HCT116 (cell line): ENCODE data around the gene HRC. TPM values are rescaled to one million over a fixed set of nuclear protein-coding genes. Genes with fewer than 3 reads are reported as not detected.

Experiments
- ATAC-seq: fragments of 200-7000 bp; cut with Tn5 transposase; 2 replicates; pipeline ENCODE4 v1.9.1; 2020; ENCODE audit warnings: mild to moderate bottlenecking, moderate library complexity
- BruUV-seq: library from RNA; stranded (reverse); fragments of 400-500 nt; replicated peaks from 2 replicates; lab custom pipeline; 2021; lab: Mats Ljungman, UMichigan
- CTCF ChIA-PET: fragments of 300-600 bp; sonication (Branson Sonifier 250); formaldehyde crosslinking; loops from one replicate; lab custom pipeline; 2021; ENCODE audit warnings: antibody characterized with exemption; lab: Charles Lee
- POLR2A ChIA-PET: fragments of 300-600, 350-600 bp; sonication (Branson Sonifier 250); formaldehyde crosslinking; loops from one replicate; lab custom pipeline; 2021; ENCODE audit warnings: antibody characterized with exemption; lab: Charles Lee
- RAD21 ChIA-PET, 2 experiments: fragments of 300-600 bp; sonication (Branson Sonifier 250); formaldehyde crosslinking; loops; one replicate each; lab custom pipeline; 2023; ENCODE audit warnings: low total read pairs in 2 of 2; ENCODE audit not compliant: uncharacterized antibody in 2 of 2, unreplicated experiment in 2 of 2, low non-redundant PET in 1 of 2; lab: Charles Lee
- DNase-seq: peaks from one replicate; pipeline ENCODE4 v3.0.0-alpha.2; 2010; ENCODE audit warnings: low read depth, low spot score
- H2AFZ ChIP-seq: fragments of 200-600 bp; shearing (Covaris generic), sonication (generic); 2 replicates; pipeline ENCODE4 v1.6.1; 2017; ENCODE audit warnings: low read depth, mixed run types, mixed read lengths, antibody characterized with exemption, low read length; ENCODE audit not compliant: poor library complexity, severe bottlenecking
- H3K27ac ChIP-seq: 2 replicates; pipeline ENCODE4 v1.5.1; 2012; ENCODE audit warnings: low read depth, low read length
- H3K27me3 ChIP-seq: fragments of 200-600 bp; sonication (generic); 2 replicates; pipeline ENCODE4 v1.6.1; 2016; ENCODE audit warnings: mixed run types, low read length, mixed read lengths; ENCODE audit not compliant: insufficient read depth
- H3K36me3 ChIP-seq, 2 experiments: fragments of 200-500 bp in 1 of 2; fragments of 200-600 bp in 1 of 2; sonication (Bioruptor generic) in 1 of 2; sonication (generic) in 1 of 2; 2 replicates each; pipeline versions ENCODE4 v1.5.1 to v1.6.1; 2014 to 2016; ENCODE audit warnings: low read length in 2 of 2, inconsistent platforms in 1 of 2, mixed read lengths in 1 of 2, mixed run types in 1 of 2; ENCODE audit not compliant: insufficient read depth in 2 of 2, control insufficient read depth in 1 of 2
- H3K4me1 ChIP-seq, 2 experiments: fragments of 200-600 bp in 1 of 2; sonication (generic) in 1 of 2; 2 replicates each; pipeline versions ENCODE4 v1.5.1 to v1.6.1; 2012 to 2017; ENCODE audit warnings: low read length in 2 of 2, inconsistent platforms in 1 of 2, mild to moderate bottlenecking in 1 of 2, mixed read lengths in 1 of 2, mixed run types in 1 of 2, moderate library complexity in 1 of 2; ENCODE audit not compliant: insufficient read depth in 2 of 2, control insufficient read depth in 1 of 2
- H3K4me2 ChIP-seq: fragments of 200-600 bp; sonication (generic); 2 replicates; pipeline ENCODE4 v1.6.1; 2017; ENCODE audit warnings: mixed run types, low read length, mixed read lengths
- H3K4me3 ChIP-seq, 2 experiments: fragments of 200-600 bp in 1 of 2; sonication (generic) in 1 of 2; replicated peaks in 1 of 2; 2 replicates each; pipeline ENCODE4 v1.5.1; 2011 to 2016; ENCODE audit warnings: low read length in 2 of 2, control low read depth in 1 of 2, low read depth in 1 of 2, mild to moderate bottlenecking in 1 of 2, mixed read lengths in 1 of 2, mixed run types in 1 of 2
- H3K79me2 ChIP-seq: fragments of 200-600 bp; sonication (generic); 2 replicates; pipeline ENCODE4 v1.6.1; 2017; ENCODE audit warnings: mild to moderate bottlenecking, mixed run types, low read length, moderate library complexity, mixed read lengths; ENCODE audit not compliant: insufficient read depth
- H3K9ac ChIP-seq: fragments of 200-600 bp; sonication (generic); 2 replicates; pipeline ENCODE4 v1.6.1; 2016; ENCODE audit warnings: low read length, mixed read lengths
- H3K9me2 ChIP-seq: fragments of 200-600 bp; sonication (generic), shearing (Covaris generic); 2 replicates; pipeline ENCODE4 v1.6.1; 2017; ENCODE audit warnings: mixed run types, mild to moderate bottlenecking, moderate library complexity; ENCODE audit not compliant: insufficient read depth
- H3K9me3 ChIP-seq, 2 experiments: fragments of 200-500 bp in 1 of 2; fragments of 200-600 bp in 1 of 2; sonication (Bioruptor generic) in 1 of 2; sonication (generic) in 1 of 2; 2 replicates each; pipeline ENCODE4 v1.6.1; 2014 to 2017; ENCODE audit warnings: low read length in 2 of 2, mixed read lengths in 2 of 2, inconsistent platforms in 1 of 2, low read depth in 1 of 2, mild to moderate bottlenecking in 1 of 2, mixed run types in 1 of 2, moderate library complexity in 1 of 2; ENCODE audit not compliant: control insufficient read depth in 1 of 2, insufficient read depth in 1 of 2
- H4K20me1 ChIP-seq: fragments of 200-600 bp; sonication (generic), shearing (Covaris generic); 2 replicates; pipeline ENCODE4 v1.6.1; 2017; ENCODE audit warnings: mixed run types, mild to moderate bottlenecking, moderate library complexity; ENCODE audit not compliant: insufficient read depth
- ATF3 ChIP-seq: IDR thresholded peaks from 2 replicates; pipeline ENCODE4 v1.6.1; 2012
- EGR1 ChIP-seq: IDR thresholded peaks from 2 replicates; pipeline ENCODE4 v1.6.1; 2012; ENCODE audit warnings: low read depth
- FOSL1 ChIP-seq: IDR thresholded peaks from 2 replicates; pipeline ENCODE4 v1.6.1; 2012; ENCODE audit warnings: low read depth
- JUND ChIP-seq: IDR thresholded peaks from 2 replicates; pipeline ENCODE4 v1.6.1; 2012
- RAD21 ChIP-seq: IDR thresholded peaks from 2 replicates; pipeline ENCODE4 v1.6.1; 2012; ENCODE audit warnings: low read depth, mild to moderate bottlenecking
- SIN3A ChIP-seq: IDR thresholded peaks from 2 replicates; pipeline ENCODE4 v1.6.1; 2012; ENCODE audit warnings: low read depth
- intact Hi-C: fragments of 100-400 bp; cut with micrococcal nuclease; formaldehyde crosslinking; loops from 2 replicates; pipeline ENCODE4 v1.10.0; 2022
- total RNA-seq: library from RNA; stranded (reverse); gene quantifications from one replicate; pipeline ENCODE4 v1.2.1, GENCODE V29; 2021; ENCODE audit not compliant: unreplicated experiment

Gene HRC
- total RNA-seq, 1 experiment from 2014 or later: not detected

- H4K20me1 ChIP-seq: no peaks in the 10 kb centered on the region
- no peaks in the 10 kb centered on the region for H3K79me2 ChIP-seq
- TF ChIP-seq FOSL1 (no peak), EGR1 (no peak)
- no peaks in the 10 kb centered on the region for H3K27me3 ChIP-seq
- peaks cover 8 to 18% of the 10 kb centered on the region in 2 experiments for H3K4me1 ChIP-seq
- CTCF ChIA-PET: no interaction called here
- intact Hi-C loops: no loop called here
- H3K36me3 ChIP-seq: no peaks in the 10 kb centered on the region
- H3K9me3 ChIP-seq: no peaks in the 10 kb centered on the region
- POLR2A ChIA-PET: no interaction called here
- no peak for DNase-seq
- no peak overlapping the region for H2AFZ ChIP-seq
- RAD21 ChIA-PET: no interaction called here
- H3K9me2 ChIP-seq: no peaks in the 10 kb centered on the region
- no peak overlapping the region for H3K9ac ChIP-seq
- no peak overlapping the region for H3K27ac ChIP-seq
- no peak overlapping the region for H3K4me2 ChIP-seq
- BruUV-seq: no TSS peak
- ATAC-seq: peak; percentile 48
- no peak overlapping the region for H3K4me3 ChIP-seq
Observed at GRCh38 chr19:49142866-49143335, 12.3 kb downstream of the HRC start.

- ChIA-PET POLR2A (no interaction called here), CTCF (no interaction called here), RAD21 (no interaction called here)
- Histone ChIP-seq H3K27ac (no peak overlapping the region), H3K27me3 (no peaks in the 10 kb centered on the region), H3K9me3 (no peaks in the 10 kb centered on the region), H3K79me2 (no peaks in the 10 kb centered on the region), H2AFZ (no peak overlapping the region), H3K36me3 (no peaks in the 10 kb centered on the region), H3K9ac (no peak overlapping the region), H3K4me3 (no peak overlapping the region), H3K4me1 (peaks cover 7 to 13% of the 10 kb centered on the region in 2 experiments), H3K4me2 (no peak overlapping the region), H3K9me2 (no peaks in the 10 kb centered on the region), H4K20me1 (no peaks in the 10 kb centered on the region)
- ATAC-seq (no peak), DNase-seq (no peak)
- TF ChIP-seq JUND (no peak), ATF3 (no peak), RAD21 (no peak), SIN3A (no peak)
- no TSS peak for BruUV-seq
- intact Hi-C loops: no loop called here
Observed at GRCh38 chr19:49141352-49141751, 13.8 kb downstream of the HRC start.
